Body of pancreas (tissue), 4 donors: ENCODE results near the gene KIF3A. TPM values are rescaled to one million over a fixed set of nuclear protein-coding genes. Genes with fewer than 3 reads are reported as not detected.

Source experiments
- ATAC-seq: fragments of 150-250 bp; one replicate; pipeline ENCODE4 v1.9.1; 2016
- DNase-seq, 4 donors: peaks; one replicate each; pipeline ENCODE4 v3.0.0-alpha.2; 2019
- H3K27ac ChIP-seq, 4 donors: fragments of 200-600 bp; sonication (generic); 1 replicate in 3 of 4; 2 replicates in 1 of 4; pipeline versions ENCODE4 v1.5.1 to v1.6.1; 2016 to 2019; ENCODE audit warnings: mild to moderate bottlenecking in 1 of 4, mixed read lengths in 1 of 4, moderate library complexity in 1 of 4
- H3K27me3 ChIP-seq, 2 donors: fragments of 200-600 bp; sonication (generic); one replicate each; pipeline ENCODE4 v1.6.0; 2016; ENCODE audit warnings: mild to moderate bottlenecking in 1 of 2
- H3K36me3 ChIP-seq, 2 donors: fragments of 200-600 bp; sonication (generic); replicated peaks in 1 of 2; 2 replicates each; pipeline ENCODE4 v1.5.1; 2016; ENCODE audit warnings: low read depth in 2 of 2; ENCODE audit not compliant: insufficient read depth in 1 of 2
- H3K4me1 ChIP-seq: fragments of 200-600 bp; sonication (generic); one replicate; pipeline ENCODE4 v1.6.0; 2016
- H3K4me3 ChIP-seq, 2 donors: fragments of 200-600 bp; sonication (generic); 1 replicate in 1 of 2; 2 replicates in 1 of 2; pipeline ENCODE4 v1.5.1; 2016 to 2019
- H3K9me3 ChIP-seq, 3 donors: fragments of 200-600 bp; sonication (generic); 1 replicate in 2 of 3; 2 replicates in 1 of 3; pipeline ENCODE4 v1.5.1; 2016
- CTCF ChIP-seq, 7 experiments: fragments of 450-650 bp in 4 of 7; fragments of 200-600 bp in 3 of 7; sonication (generic) in 3 of 7; IDR thresholded peaks; one replicate each; pipeline ENCODE4 v1.5.1; 2016 to 2019; ENCODE audit warnings: antibody characterized with exemption in 7 of 7
- POLR2A ChIP-seq, 3 donors: fragments of 450-650 bp; IDR thresholded peaks; one replicate each; pipeline ENCODE4 v1.6.1; 2016; ENCODE audit warnings: antibody characterized with exemption in 3 of 3, mild to moderate bottlenecking in 2 of 3
- WGBS, 2 donors: methylation state at CpG; one replicate each; pipeline ENCODE4 v1.1.5; 2017; 5-methylcytosine and 5-hydroxymethylcytosine counted together
- intact Hi-C: fragments of 100-400 bp; cut with DNase I; formaldehyde crosslinking; loops from one replicate; pipeline ENCODE4 v1.15.1; 2023
- total RNA-seq, 2 donors: library from RNA; depleted of rRNA; stranded (reverse); fragments of >200 nt; gene quantifications; one replicate each; pipeline ENCODE4 v1.1.0, GENCODE V29; 2016

The KIF3A gene
- total RNA-seq, 2 donors from 2014 or later = 5.9 to 8.8 TPM

- WGBS, 2 donors = 46 to 67% methylated on average over 4 of the region's 4 CpGs
- no peak overlapping the region for H3K4me3 ChIP-seq
Measured at GRCh38 chr5:132778129-132778528, 40.8 kb upstream of the KIF3A start.

GRCh38 chr5:132777209-132778069 is 40.1 kb upstream of the KIF3A start, which contains the start of gene SEPTIN8:
SEPTIN8 (minus strand) TSS chr5:132777239; CDS start chr5:132777137, 102 bp downstream.
- no peaks in the 10 kb centered on the region for H3K36me3 ChIP-seq
- H3K4me1 ChIP-seq = peaks cover 35% of the 10 kb centered on the region
- DNase-seq (peak; percentile 46 to 64 (median 55)), ATAC-seq (peak; percentile 75)
- H3K27me3 ChIP-seq = no peaks in the 10 kb centered on the region
- peak within 1 kb of the TSS; percentile 41 to 77 for H3K4me3 ChIP-seq
- H3K9me3 ChIP-seq = no peaks in the 10 kb centered on the region
- TF ChIP-seq CTCF (IDR thresholded peaks at IDR 0.05) (peak in 2 of 7 experiments; percentile 13), POLR2A (IDR thresholded peaks at IDR 0.05) (peak in 1 of 3 donors; percentile 48)
- intact Hi-C loops = no loop called here
- peak within 1 kb of the TSS; percentile 40 to 80 (median 68) for H3K27ac ChIP-seq
- 0 to 2% methylated on average over 1 to 57 of the region's 82 CpGs for WGBS, 2 donors

More at GRCh38 chr5:132778129-132778528, 40.8 kb upstream of the KIF3A start:
- Histone ChIP-seq H3K4me1 (peaks cover 35% of the 10 kb centered on the region), H3K9me3 (no peaks in the 10 kb centered on the region), H3K27me3 (no peaks in the 10 kb centered on the region), H3K36me3 (no peaks in the 10 kb centered on the region), H3K27ac (peak overlapping the region in 2 of 4 donors; percentile 63 to 80)
- DNase-seq = no peak
- ATAC-seq = no peak
- intact Hi-C loops = no loop called here
- TF ChIP-seq POLR2A (IDR thresholded peaks at IDR 0.05) (no peak), CTCF (IDR thresholded peaks at IDR 0.05) (no peak)

GRCh38 chr5:132776938-132777208 is 39.5 kb upstream of the KIF3A start:
- H3K9me3 ChIP-seq = no peaks in the 10 kb centered on the region
- no peaks in the 10 kb centered on the region for H3K36me3 ChIP-seq
- WGBS, 2 donors = 0% methylated on average over 12 of the region's 40 CpGs; no CpG with 5 or more reads in 1 of the 2 donors
- DNase-seq = no peak
- intact Hi-C loops = no loop called here
- H3K4me3 ChIP-seq = peak overlapping the region; percentile 41 to 77
- H3K27ac ChIP-seq = peak overlapping the region; percentile 40 to 80 (median 68)
- H3K27me3 ChIP-seq = no peaks in the 10 kb centered on the region
- no peak for TF ChIP-seq POLR2A (IDR thresholded peaks at IDR 0.05)
- no peak for TF ChIP-seq CTCF (IDR thresholded peaks at IDR 0.05)
- peaks cover 40% of the 10 kb centered on the region for H3K4me1 ChIP-seq
- no peak for ATAC-seq

- DNase-seq = peak in 3 of 4 donors; percentile 25 to 37 (median 32)
- Histone ChIP-seq H3K27ac (peak overlapping the region; percentile 40 to 80 (median 68)), H3K4me3 (peak overlapping the region; percentile 41 to 77), H3K36me3 (no peaks in the 10 kb centered on the region), H3K27me3 (no peaks in the 10 kb centered on the region), H3K4me1 (peaks cover 46% of the 10 kb centered on the region), H3K9me3 (no peaks in the 10 kb centered on the region)
- intact Hi-C loops = no loop called here
- WGBS, 2 donors = 4 to 6% methylated on average over 8 to 34 of the region's 39 CpGs
- peak; percentile 16 for ATAC-seq
- TF ChIP-seq CTCF (IDR thresholded peaks at IDR 0.05) (no peak), POLR2A (IDR thresholded peaks at IDR 0.05) (no peak)
Measured at GRCh38 chr5:132776131-132776937, 39.0 kb upstream of the KIF3A start.
